Colonic mucosa (tissue), 4 donors: Measurements from ENCODE around the gene LPIN1. TPM values are rescaled to one million over a fixed set of nuclear protein-coding genes. Genes with fewer than 3 reads are reported as not detected.

Experiments
- DNase-seq: peaks from one replicate; pipeline ENCODE4 v3.0.0-alpha.2; 2020
- H3K27ac ChIP-seq: fragments of 200-600 bp; one replicate; pipeline ENCODE4 v1.8.0; 2021
- H3K27me3 ChIP-seq: fragments of 200-600 bp; one replicate; pipeline ENCODE4 v1.8.0; 2021
- H3K36me3 ChIP-seq: fragments of 200-600 bp; one replicate; pipeline ENCODE4 v1.8.0; 2021
- H3K4me1 ChIP-seq: fragments of 200-600 bp; one replicate; pipeline ENCODE4 v1.8.0; 2021; ENCODE audit warnings: mild to moderate bottlenecking
- H3K4me3 ChIP-seq: fragments of 200-600 bp; one replicate; pipeline ENCODE4 v1.8.0; 2021
- H3K9ac ChIP-seq, 2 donors: one replicate each; pipeline ENCODE4 v1.7.0; 2013; ENCODE audit warnings: control low read depth in 2 of 2, low read depth in 2 of 2, low read length in 2 of 2
- H3K9me3 ChIP-seq: fragments of 200-600 bp; one replicate; pipeline ENCODE4 v1.8.0; 2021
- CTCF ChIP-seq: fragments of 200-600 bp; IDR thresholded peaks from one replicate; pipeline ENCODE4 v1.8.0; 2022; ENCODE audit warnings: antibody characterized with exemption, mild to moderate bottlenecking
- intact Hi-C: fragments of 100-400 bp; cut with DNase I; formaldehyde crosslinking; loops from one replicate; pipeline ENCODE4 v1.14.1; 2022
- total RNA-seq, 2 donors: library from RNA; stranded (reverse); fragmentation: NEBNext Ultra II Directional in 1 of 2; extraction: Animal tissue kit (Norgen Biotek cat#: 25700) in 1 of 2; gene quantifications; one replicate each; pipeline ENCODE4 v1.2.1, GENCODE V29; 2021
- donor health status: healthy.
- donor health status: DM: no; HTN: no; CAD: no.
- donor health status: DM: no; HTN: no; CAD: no.

Gene LPIN1
- total RNA-seq, 2 donors from 2014 or later: 17.3 to 45.7 TPM

GRCh38 chr2:11752906-11753305, 6.5 kb downstream of the LPIN1 start:
- Histone ChIP-seq H3K4me3 (no peak overlapping the region), H3K27ac (peak overlapping the region; percentile 82), H3K9me3 (no peaks in the 10 kb centered on the region), H3K36me3 (no peaks in the 10 kb centered on the region), H3K9ac (peak overlapping the region; percentile 30 to 79), H3K27me3 (no peaks in the 10 kb centered on the region), H3K4me1 (peaks cover 15% of the 10 kb centered on the region)
- intact Hi-C loops: no loop called here
- no peak for TF ChIP-seq CTCF
- DNase-seq: no peak

- H3K36me3 ChIP-seq: no peaks in the 10 kb centered on the region
- H3K27ac ChIP-seq: peak overlapping the region; percentile 82
- intact Hi-C loops: no loop called here
- H3K4me1 ChIP-seq: peaks cover 15% of the 10 kb centered on the region
- peak overlapping the region; percentile 55 to 79 for H3K9ac ChIP-seq
- no peak for TF ChIP-seq CTCF
- H3K4me3 ChIP-seq: peak overlapping the region; percentile 4
- H3K9me3 ChIP-seq: no peaks in the 10 kb centered on the region
- peak; percentile 82 for DNase-seq
- no peaks in the 10 kb centered on the region for H3K27me3 ChIP-seq
Measured at GRCh38 chr2:11753452-11753885, 7.0 kb downstream of the LPIN1 start.

- H3K4me3 ChIP-seq: peak overlapping the region; percentile 4
- DNase-seq: peak; percentile 58
- H3K4me1 ChIP-seq: peaks cover 14% of the 10 kb centered on the region
Measured at GRCh38 chr2:11753886-11754699, 7.7 kb downstream of the LPIN1 start.

GRCh38 chr2:11754700-11755015, 8.2 kb downstream of the LPIN1 start:
- no peaks in the 10 kb centered on the region for H3K36me3 ChIP-seq
- H3K9me3 ChIP-seq: no peaks in the 10 kb centered on the region
- TF ChIP-seq CTCF: no peak
- no peak overlapping the region for H3K4me3 ChIP-seq
- H3K4me1 ChIP-seq: peaks cover 10% of the 10 kb centered on the region
- H3K9ac ChIP-seq: peak overlapping the region; percentile 55 to 79
- intact Hi-C loops: no loop called here
- peak overlapping the region; percentile 82 for H3K27ac ChIP-seq
- H3K27me3 ChIP-seq: no peaks in the 10 kb centered on the region
- DNase-seq: no peak

More at GRCh38 chr2:11753886-11754699, 7.7 kb downstream of the LPIN1 start:
- Histone ChIP-seq H3K9me3 (no peaks in the 10 kb centered on the region), H3K36me3 (no peaks in the 10 kb centered on the region), H3K9ac (peak overlapping the region; percentile 55 to 79), H3K27me3 (no peaks in the 10 kb centered on the region), H3K27ac (peak overlapping the region; percentile 82)
- intact Hi-C loops: no loop called here
- TF ChIP-seq CTCF: no peak

GRCh38 chr2:11757101-11757500, 10.7 kb downstream of the LPIN1 start:
- H3K27ac ChIP-seq: no peak overlapping the region
- H3K4me1 ChIP-seq: peaks cover 14% of the 10 kb centered on the region
- intact Hi-C loops: no loop called here
- no peaks in the 10 kb centered on the region for H3K9me3 ChIP-seq
- H3K36me3 ChIP-seq: no peaks in the 10 kb centered on the region
- no peak for DNase-seq
- H3K27me3 ChIP-seq: no peaks in the 10 kb centered on the region
- TF ChIP-seq CTCF: no peak
- H3K4me3 ChIP-seq: no peak overlapping the region
- H3K9ac ChIP-seq: no peak overlapping the region
